Nephron progenitor cell (in vitro differentiated cells): ENCODE results near the gene MILR1.
"Not testable (repeated sequence)": the region's sequence is repeated elsewhere in the genome, so short reads cannot be mapped to it uniquely, and the experiment has no call there.

Experiments
- DNase-seq: peaks from one replicate; pipeline ENCODE4 v3.0.0; 2021
- H3K27ac Mint-ChIP-seq: 2 replicates; pipeline ENCODE4 v1.8.0; 2021; ENCODE audit warnings: mild to moderate bottlenecking, moderate library complexity, mixed read lengths
- H3K27me3 Mint-ChIP-seq: 2 replicates; pipeline ENCODE4 v1.8.0; 2021; ENCODE audit warnings: mild to moderate bottlenecking, low read depth, mixed read lengths; ENCODE audit not compliant: poor library complexity
- H3K36me3 Mint-ChIP-seq: 2 replicates; pipeline ENCODE4 v1.8.0; 2021; ENCODE audit warnings: low read depth, mixed read lengths
- H3K4me1 Mint-ChIP-seq: 2 replicates; pipeline ENCODE4 v1.8.0; 2021; ENCODE audit warnings: mixed read lengths
- H3K4me3 Mint-ChIP-seq: 2 replicates; pipeline ENCODE4 v1.8.0; 2021; ENCODE audit warnings: mild to moderate bottlenecking, moderate library complexity, mixed read lengths
- H3K9me3 Mint-ChIP-seq: 2 replicates; pipeline ENCODE4 v1.8.0; 2021; ENCODE audit warnings: mild to moderate bottlenecking, moderate library complexity, mixed read lengths
- TF ChIP-seq, protein P1 (sequence below): fragments of 200-600 bp; sonication (generic); IDR thresholded peaks from 2 replicates; pipeline ENCODE4 v1.5.0; 2021; ENCODE audit warnings: antibody characterized with exemption

The MILR1 gene

DNA sequence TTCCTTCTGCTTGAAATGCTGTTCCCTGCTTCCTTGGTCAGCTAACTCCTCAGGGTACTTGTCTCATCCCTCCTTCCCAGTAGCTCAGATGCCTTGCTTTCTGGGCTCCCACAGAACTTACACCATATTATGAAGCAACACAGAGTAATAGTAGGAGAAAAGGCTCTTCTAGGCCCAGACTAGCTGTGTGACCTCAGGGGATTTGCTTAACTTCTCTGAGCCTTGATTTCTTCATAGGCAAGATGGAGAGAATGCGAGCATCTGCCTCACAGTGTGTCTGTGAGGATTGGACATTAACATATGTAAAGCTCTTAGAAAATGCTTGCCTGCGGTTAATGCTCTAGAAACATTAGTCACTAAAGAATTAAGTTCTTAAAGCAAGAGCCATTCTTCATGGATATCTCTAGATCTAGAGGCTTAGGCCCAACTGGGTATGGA, 36.0 kb upstream of the MILR1 start:
- TF ChIP-seq, protein P1, sequence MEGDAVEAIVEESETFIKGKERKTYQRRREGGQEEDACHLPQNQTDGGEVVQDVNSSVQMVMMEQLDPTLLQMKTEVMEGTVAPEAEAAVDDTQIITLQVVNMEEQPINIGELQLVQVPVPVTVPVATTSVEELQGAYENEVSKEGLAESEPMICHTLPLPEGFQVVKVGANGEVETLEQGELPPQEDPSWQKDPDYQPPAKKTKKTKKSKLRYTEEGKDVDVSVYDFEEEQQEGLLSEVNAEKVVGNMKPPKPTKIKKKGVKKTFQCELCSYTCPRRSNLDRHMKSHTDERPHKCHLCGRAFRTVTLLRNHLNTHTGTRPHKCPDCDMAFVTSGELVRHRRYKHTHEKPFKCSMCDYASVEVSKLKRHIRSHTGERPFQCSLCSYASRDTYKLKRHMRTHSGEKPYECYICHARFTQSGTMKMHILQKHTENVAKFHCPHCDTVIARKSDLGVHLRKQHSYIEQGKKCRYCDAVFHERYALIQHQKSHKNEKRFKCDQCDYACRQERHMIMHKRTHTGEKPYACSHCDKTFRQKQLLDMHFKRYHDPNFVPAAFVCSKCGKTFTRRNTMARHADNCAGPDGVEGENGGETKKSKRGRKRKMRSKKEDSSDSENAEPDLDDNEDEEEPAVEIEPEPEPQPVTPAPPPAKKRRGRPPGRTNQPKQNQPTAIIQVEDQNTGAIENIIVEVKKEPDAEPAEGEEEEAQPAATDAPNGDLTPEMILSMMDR: no peak
- Mint-ChIP-seq H3K9me3 (no peaks in the 10 kb centered on the region), H3K4me3 (peak overlapping the region; percentile 23), H3K27me3 (peaks cover 5% of the 10 kb centered on the region), H3K27ac (peak overlapping the region; percentile 81), H3K36me3 (no peaks in the 10 kb centered on the region), H3K4me1 (peaks cover 32% of the 10 kb centered on the region)
- DNase-seq: no peak

DNA sequence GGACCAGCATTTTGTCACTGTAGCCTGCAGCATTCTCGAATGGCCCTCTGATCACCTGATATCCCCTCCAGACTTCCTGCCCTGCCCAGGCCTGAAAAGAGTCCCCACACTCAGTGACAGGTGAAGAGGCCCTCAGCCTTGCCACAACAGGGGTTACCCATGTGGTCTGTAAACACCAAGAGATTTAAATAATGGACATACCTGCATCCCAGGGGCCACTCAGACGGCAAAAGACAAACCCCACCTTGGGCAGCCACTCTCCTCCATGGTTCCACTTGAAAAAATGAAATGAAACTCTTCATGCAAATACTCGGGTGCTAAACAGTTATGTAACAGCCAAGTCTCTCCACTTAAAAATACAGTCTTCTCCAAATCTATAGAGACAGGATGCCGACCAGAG, 35.4 kb upstream of the MILR1 start:
- peaks cover 32% of the 10 kb centered on the region for H3K4me1 Mint-ChIP-seq
- H3K4me3 Mint-ChIP-seq: no peak overlapping the region
- no peaks in the 10 kb centered on the region for H3K36me3 Mint-ChIP-seq
- no peaks in the 10 kb centered on the region for H3K9me3 Mint-ChIP-seq
- TF ChIP-seq, protein P1: no peak
- no peak for DNase-seq
- no peak overlapping the region for H3K27ac Mint-ChIP-seq
- H3K27me3 Mint-ChIP-seq: peaks cover 4% of the 10 kb centered on the region

DNA sequence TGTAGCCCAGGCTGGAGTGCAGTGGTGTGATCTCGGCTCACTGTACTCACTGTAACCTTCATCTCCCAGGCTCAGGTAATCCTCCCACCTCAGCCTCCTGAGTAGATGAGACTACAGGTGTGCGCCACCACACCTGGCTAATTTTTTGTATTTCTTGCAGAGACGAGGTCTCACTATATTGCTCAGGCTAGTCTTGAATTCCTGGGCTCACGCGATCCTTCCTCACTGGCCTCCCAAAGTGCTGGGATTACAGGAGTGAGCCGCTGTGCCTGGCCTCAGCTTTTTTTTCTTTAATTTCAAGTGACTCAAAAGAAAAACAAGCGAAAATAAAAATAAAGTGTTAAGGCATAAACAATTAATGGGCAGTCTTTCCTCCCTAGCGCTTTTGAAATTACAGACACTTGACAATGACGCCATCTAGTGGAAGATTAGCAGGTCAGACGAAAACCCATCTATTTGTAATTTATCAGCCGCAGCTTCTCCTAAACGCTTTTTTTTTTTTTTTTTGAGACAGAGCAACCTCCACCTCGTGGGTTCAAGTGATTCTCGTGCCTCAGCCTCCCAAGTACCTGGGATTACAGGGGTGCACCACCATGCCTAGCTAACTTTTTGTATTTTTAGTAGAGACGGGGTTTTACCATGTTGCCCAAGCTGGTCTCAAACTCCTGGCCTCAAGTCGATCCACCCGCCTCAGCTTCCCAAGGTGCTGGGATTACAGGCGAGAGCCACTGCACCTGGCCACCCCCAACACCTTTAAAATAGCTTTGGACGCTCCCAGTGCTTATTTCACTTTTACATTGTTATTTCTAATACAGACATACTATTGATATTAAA, 30.2 kb upstream of the MILR1 start:
- peaks cover 8% of the 10 kb centered on the region for H3K27me3 Mint-ChIP-seq
- no peak for DNase-seq
- peaks cover under 1% of the 10 kb centered on the region for H3K4me1 Mint-ChIP-seq
- no peaks in the 10 kb centered on the region for H3K36me3 Mint-ChIP-seq
- TF ChIP-seq, protein P1: peak; percentile 71
- no peaks in the 10 kb centered on the region for H3K9me3 Mint-ChIP-seq
- no peak overlapping the region for H3K27ac Mint-ChIP-seq
- H3K4me3 Mint-ChIP-seq: no peak overlapping the region

DNA sequence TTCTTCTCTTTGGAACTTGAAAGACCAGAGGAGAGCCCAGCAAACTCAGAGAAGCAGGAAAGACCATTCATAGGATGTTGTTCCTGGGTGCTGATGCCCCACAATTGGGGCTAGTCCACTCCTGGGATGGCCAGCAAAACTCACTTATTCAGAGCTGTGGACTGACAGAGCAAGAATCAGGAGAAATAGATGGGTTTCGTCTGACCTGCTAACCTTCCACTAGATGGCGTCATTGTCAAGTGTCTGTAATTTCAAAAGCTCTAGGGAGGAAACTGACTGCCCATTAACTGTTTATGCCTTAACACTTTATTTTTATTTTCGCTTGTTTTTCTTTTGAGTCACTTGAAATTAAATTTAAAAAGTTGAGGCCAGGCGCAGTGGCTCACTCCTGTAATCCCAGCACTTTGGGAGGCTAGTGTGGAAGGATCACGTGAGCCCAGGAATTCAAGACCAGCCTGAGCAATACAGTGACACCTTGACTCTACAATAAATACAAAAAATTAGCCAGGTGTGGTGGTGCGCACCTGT, 28.7 kb upstream of the MILR1 start:
- no peak overlapping the region for H3K27ac Mint-ChIP-seq
- H3K4me1 Mint-ChIP-seq: peaks cover 6% of the 10 kb centered on the region
- H3K4me3 Mint-ChIP-seq: no peak overlapping the region
- TF ChIP-seq, protein P1: peak; percentile 70
- peak; percentile 24 for DNase-seq
- no peaks in the 10 kb centered on the region for H3K9me3 Mint-ChIP-seq
- H3K27me3 Mint-ChIP-seq: peaks cover 10% of the 10 kb centered on the region
- no peaks in the 10 kb centered on the region for H3K36me3 Mint-ChIP-seq

DNA sequence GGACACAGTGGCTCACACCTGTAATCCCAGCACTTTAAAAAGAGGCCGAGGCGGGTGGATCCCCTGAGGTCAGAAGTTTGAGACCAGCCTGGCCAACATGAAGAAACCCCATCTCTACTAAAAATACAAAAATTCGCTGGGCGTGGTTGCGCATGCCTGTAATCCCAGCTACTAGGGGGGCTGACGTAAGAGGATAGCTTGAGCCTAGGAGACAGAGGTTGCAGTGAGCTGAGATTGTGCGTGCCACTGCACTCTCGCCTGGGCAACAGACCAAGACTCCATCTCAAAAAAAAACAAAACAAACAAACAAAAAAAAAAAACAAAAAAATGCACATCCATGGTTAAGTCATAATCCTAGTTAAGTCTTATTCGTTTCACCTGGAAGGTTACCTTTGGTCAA, 26.8 kb upstream of the MILR1 start:
- DNase-seq, H3K27ac Mint-ChIP-seq, H3K36me3 Mint-ChIP-seq, H3K4me3 Mint-ChIP-seq, H3K27me3 Mint-ChIP-seq, H3K4me1 Mint-ChIP-seq: not testable (repeated sequence)
- H3K9me3 Mint-ChIP-seq: peaks cover 12% of the 10 kb centered on the region

DNA sequence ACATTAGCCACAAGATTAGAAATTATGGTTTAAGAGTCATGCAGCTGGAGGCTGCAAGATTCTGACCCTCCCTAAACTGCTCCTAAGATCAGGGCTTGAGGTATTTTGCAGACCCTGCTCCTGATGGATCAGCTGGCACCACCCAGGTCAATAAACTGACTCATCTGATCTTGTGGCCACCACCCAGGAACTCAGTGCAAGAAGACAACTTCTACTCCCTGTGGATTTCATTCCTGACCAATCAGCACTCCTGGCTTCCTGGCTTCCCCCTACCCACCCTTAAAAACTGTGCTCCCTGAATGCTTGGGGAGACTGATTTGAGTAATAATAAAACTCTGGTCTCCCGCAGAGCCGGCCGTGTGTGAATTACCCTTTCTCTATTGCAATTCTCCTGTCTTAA, 25.0 kb upstream of the MILR1 start:
- no peaks in the 10 kb centered on the region for H3K36me3 Mint-ChIP-seq
- H3K4me1 Mint-ChIP-seq: peaks cover 6% of the 10 kb centered on the region
- no peak overlapping the region for H3K4me3 Mint-ChIP-seq
- H3K9me3 Mint-ChIP-seq: peaks cover 12% of the 10 kb centered on the region
- TF ChIP-seq, protein P1: no peak
- DNase-seq: no peak
- peaks cover 6% of the 10 kb centered on the region for H3K27me3 Mint-ChIP-seq
- no peak overlapping the region for H3K27ac Mint-ChIP-seq
